HL-60/S4 (cell line): ENCODE measurements around the gene ATP11C.
"Not testable (repeated sequence)": the region's sequence is repeated elsewhere in the genome, so short reads cannot be mapped to it uniquely, and the experiment has no call there.

ENCODE experiments used
- in situ Hi-C: fragments of 300-500 bp; cut with MboI; formaldehyde crosslinking; loops from 2 replicates; pipeline ENCODE4 v1.14.3; 2022; ENCODE audit warnings: low sequenced_read_pairs

The ATP11C gene

DNA sequence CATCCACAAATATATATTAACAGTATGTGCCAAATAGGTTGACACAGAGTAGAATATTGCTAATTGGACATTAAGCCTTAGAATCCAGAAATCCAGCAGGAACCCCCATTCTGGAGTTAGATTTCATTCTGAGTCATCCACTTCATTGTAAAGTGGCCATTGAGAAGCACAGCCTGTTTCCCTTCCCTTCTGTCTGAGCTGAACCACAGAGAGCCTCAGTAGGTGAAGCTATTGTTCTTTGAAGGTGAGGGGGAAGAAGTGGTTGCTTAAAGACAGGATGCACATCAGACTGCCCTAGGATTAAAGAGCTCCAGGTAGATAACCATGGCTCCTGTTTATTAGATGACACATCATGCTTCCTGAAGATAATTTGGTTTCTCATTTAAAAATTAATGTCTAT is 194.3 kb downstream of the ATP11C start:
- in situ Hi-C loops: no loop called here

GRCh38 chrX:139736151-139736550 is 196.7 kb downstream of the ATP11C start:
- in situ Hi-C loops: no loop called here

DNA sequence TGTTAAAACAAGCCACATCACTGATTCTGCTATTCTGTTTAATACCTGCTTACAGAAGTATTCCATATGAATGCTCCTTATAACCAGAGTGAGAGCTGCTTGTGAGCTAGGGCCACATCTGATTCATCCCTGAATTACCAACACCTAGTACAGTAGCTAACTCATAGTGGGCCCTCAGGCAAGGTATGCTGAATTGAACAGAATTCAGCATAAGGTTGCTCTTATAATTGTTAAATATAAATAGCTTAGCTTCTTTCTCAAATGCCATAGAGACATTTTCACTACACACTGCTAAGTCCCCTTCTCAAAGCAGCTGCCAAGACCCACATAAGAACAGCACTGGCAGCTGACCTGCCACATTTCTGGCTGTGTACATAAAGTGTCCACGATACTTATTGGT is 197.9 kb downstream of the ATP11C start:
- in situ Hi-C loops: no loop called here

- in situ Hi-C loops: no loop called here
These were observed 207.1 kb downstream of the ATP11C start for GRCh38 chrX:139725720-139726119.

DNA sequence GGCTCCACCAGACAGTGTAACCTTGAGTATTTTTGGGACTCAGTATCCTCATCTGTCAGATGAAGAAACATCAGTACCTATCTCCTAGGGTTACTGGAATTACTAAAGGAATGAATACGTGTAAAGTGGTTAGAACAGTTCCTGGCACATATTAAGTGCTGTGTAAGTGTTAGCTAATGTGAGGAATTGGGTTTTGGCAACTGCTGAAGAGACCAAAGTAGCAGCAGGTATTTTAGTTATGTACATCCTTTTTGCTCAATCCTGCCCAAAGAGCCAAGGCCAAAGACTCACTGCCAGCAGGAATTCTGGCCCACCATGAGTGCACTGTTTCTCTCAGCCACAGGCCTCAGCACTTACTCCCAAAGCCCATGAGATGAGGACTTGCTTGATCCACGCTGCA is 208.2 kb downstream of the ATP11C start:
- in situ Hi-C loops: no loop called here

- in situ Hi-C loops: no loop called here
These were observed 211.9 kb downstream of the ATP11C start for GRCh38 chrX:139720979-139721378.

- in situ Hi-C loops: no loop called here
These were observed 212.7 kb downstream of the ATP11C start for GRCh38 chrX:139720136-139720535.

DNA sequence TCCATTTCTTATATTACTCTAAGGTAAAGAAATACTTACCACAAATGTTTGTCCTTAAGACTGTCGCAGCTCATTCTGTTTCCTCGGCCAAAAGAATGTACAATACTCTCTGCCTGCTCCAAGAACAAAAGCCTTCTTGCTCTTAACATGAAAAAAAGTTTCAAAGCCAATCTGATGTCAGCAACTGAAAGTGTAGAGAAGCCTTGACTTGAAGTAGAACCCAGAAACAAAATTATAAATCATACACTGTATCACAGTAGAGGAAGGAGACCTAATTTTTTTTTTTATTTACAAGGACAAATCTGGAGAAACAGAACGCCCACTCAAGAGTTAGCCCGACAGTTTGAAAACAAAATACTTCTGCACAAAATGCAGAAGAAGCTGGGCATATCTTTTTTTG is 224.8 kb downstream of the ATP11C start, which contains the start of gene MCF2:
Gene MCF2 (minus strand): TSS at position 101 of the 400 bp plus-strand sequence. CDS start 56,423 bp downstream, outside the sequence.
- in situ Hi-C loops: no loop called here

DNA sequence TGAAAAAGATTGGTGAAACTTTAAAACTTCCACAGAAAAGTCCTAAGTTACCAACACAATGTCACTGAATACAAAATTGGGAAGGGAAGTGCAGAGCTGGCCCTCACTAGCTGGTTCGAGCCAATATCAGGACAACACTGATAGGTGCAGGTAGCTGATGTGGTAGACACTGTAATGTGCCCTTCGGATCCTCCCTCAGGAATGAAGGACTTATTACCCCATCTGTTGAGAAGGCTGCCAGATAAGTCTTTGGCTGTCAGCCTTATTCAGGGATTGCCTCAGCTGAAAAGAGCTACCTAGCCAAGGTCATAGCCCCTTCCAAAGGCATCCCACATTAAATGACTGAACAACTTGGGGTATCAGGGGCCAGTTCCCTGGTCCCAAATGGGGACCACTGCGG is 230.2 kb downstream of the ATP11C start:
- in situ Hi-C loops: no loop called here

DNA sequence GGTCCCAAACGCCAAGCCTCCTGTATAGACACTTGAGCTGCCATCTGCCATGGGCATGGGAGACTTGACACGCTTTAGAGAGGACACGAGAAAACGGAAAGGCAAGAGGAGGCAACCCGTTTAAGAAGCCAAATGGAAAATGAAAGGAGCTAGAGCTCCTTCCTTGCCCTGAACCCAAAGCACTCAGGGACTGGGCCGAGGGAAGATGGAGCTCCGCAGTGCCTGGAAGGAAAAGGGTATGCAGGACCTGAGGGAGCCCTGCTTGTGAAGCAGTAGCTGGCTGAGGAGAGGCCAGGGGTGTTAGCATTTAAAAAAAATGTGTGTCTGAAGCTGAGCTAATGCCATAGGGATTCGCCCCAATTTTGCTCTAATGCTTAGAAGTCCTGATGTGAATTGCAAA is 239.9 kb downstream of the ATP11C start:
- in situ Hi-C loops: no loop called here

DNA sequence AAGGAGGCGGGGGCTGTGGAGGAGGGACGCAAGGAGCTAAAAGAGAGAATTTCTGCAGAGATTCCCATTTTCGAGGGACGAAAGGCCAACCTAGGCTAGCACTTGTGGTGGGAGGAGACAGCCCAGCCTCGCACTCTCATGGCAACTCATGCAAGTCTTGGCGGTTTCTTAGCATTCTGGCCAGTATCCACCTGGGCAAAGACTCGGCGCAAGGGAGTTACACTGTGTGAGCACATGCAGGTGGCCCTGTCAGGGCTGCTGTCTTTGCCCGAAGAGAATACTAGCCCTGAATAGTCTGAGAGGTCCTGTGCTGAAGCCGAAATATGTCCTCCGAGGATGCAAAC is 240.4 kb downstream of the ATP11C start:
- in situ Hi-C loops: no loop called here

DNA sequence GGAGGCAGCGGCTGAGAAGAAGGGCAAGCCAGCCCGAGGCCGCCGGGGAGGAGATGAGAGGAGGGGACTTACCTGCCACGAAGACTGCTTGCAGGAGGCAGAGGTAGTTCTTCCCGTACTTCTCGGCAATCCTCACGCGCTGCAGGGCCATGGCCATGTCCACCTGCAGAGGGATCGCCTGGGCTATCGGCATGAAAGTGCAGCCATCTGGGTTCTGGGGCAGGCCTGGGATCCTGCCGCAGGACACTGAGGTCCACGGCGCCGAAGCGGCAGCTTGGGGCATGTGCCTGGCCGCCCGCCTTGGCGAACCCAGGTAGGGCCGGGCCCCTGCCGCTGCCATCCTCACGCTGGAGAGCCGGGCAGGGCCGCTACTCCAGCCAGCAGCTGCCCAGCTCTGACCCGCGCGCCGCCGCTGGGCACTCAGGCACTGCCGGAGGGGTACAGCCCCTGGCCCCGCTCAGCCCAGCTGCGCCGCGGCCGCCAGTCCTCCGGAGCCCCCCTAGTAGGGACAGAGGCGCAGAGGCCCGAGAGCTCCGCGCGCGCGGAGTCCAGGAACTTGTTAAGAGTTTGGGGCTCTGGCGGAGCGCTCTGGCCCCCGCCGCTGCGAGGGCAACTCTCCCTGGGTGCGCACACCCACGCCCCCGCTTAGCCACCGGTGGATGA is 240.9 kb downstream of the ATP11C start:
- in situ Hi-C loops: no loop called here

DNA sequence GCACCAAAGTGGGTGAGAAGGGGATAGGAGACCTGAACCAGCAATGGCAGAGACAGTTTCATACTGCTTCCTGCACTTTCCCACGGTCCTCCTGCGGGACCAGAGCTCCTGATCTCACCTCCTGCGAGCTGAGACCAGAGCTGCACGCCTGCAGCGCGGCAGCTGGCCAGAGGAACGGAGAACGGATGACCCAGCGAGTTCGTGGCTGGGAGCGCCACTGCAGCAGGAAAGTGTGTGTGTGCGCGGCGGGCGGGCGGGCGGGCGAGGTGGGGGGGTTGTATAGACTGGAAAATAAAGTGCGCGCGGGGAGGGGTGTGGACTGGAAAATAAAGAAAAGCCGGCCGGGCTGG is 241.4 kb downstream of the ATP11C start:
- in situ Hi-C loops: no loop called here

DNA sequence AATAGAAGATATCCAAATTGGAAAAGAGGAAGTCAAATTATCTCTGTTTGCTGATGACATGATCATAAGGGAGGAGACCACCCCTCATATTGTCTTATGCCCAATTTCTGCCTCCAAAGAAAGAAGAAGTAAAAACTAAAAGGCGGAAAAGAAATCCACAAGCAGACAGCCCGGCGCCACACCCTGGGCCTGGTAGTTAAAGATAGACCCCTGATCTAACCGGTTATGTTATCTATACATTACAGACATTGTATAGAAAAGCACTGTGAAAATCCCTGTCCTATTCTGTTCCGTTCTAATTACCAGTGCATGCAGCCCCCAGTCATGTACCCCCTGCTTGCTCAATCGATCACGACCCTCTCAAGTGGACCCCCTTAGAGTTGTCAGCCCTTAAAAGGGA is 247.7 kb downstream of the ATP11C start:
- in situ Hi-C loops: not testable (repeated sequence)

DNA sequence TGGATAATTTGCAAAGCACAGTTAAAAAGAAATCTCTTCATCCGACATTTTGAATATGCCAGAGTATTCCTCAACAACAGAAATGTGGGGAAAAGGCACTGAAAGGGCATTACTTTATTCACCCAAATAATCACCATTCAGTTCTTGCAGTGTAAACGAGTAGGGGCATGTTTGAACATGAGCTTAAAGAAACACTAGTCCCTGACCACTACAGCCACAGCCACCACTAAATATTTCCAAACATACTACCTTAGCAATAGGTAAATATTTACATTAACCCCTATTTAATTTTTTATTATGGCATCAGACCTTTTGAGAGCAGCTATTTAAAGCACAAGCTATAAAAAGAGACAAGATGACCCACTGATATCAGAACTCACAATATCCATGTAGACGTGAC is 252.5 kb downstream of the ATP11C start:
- in situ Hi-C loops: no loop called here
